ENCODE data around the gene PLEKHB1.

DNA sequence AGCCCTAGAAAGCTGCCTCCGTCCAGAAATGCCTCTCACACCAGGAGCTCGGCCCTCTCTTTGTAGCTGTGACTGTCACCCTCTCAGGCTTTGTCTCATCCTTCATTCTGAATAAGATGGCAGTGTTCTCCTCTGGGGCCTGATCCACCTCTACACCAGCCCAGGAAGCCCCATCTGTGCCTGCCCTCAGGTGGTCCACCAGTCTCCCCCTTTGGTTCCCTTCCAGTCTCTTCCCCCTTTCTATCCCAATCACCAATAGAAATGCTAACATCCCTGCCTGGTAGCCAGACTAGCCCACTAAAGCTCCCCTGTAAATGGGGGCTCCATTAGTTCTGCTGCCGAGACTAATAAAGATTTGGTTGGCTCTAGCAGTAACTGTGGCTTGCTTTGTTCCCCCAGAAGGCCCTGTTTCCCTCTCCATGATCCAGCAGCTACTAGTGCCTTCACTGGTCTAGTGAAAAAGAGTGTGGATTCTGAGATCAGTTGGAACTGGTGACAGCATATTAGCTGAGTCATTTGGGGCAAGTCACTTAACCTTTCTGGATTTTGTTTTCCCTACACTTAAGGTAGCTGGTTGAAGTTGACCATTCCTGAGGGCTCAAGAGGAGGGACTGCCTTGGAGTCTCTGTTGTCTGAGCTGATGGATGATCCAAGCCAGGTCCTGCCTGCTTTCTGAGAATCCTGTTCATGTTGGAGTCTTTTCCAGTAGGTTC, 16.2 kb downstream of the PLEKHB1 start:
- TF ChIP-seq, protein P1, sequence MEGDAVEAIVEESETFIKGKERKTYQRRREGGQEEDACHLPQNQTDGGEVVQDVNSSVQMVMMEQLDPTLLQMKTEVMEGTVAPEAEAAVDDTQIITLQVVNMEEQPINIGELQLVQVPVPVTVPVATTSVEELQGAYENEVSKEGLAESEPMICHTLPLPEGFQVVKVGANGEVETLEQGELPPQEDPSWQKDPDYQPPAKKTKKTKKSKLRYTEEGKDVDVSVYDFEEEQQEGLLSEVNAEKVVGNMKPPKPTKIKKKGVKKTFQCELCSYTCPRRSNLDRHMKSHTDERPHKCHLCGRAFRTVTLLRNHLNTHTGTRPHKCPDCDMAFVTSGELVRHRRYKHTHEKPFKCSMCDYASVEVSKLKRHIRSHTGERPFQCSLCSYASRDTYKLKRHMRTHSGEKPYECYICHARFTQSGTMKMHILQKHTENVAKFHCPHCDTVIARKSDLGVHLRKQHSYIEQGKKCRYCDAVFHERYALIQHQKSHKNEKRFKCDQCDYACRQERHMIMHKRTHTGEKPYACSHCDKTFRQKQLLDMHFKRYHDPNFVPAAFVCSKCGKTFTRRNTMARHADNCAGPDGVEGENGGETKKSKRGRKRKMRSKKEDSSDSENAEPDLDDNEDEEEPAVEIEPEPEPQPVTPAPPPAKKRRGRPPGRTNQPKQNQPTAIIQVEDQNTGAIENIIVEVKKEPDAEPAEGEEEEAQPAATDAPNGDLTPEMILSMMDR (IDR thresholded peaks at IDR 0.05): no peak
- no peak for TF ChIP-seq POLR2A (IDR thresholded peaks at IDR 0.05)

Measured in heart left ventricle (tissue), 13 donors.